SIG-M5 treated with dmso at 0.1 percent for 504 hours (cell line): ENCODE data around the gene SEC31A.
"Not testable (repeated sequence)": the region's sequence is repeated elsewhere in the genome, so short reads cannot be mapped to it uniquely, and the experiment has no call there.

Experiments used
- DNase-seq: peaks from one replicate; lab custom pipeline; 2025; ENCODE audit not compliant: unreplicated experiment; lab: John Stamatoyannopoulos, UW

Gene SEC31A

DNA sequence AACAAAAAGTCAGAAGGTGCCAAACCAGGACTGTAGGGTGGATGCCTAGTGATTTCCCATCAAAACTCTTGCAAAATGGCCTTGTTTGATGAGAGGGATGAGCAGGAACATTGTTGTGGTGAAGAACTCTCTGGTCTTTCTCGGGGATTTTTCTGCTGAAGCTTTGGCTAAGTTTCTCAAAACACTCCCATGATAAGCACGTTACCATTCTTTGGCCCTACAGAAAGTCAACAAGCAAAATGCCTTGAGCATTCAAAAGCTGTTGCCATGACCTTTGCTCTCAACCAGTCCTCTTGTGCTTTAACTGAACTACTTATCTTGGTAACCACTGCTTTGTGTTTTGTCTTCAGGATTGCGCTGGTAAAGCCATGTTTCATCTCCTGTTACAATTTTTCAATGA, 3.0 kb upstream of the SEC31A start:
- DNase-seq = no peak

DNA sequence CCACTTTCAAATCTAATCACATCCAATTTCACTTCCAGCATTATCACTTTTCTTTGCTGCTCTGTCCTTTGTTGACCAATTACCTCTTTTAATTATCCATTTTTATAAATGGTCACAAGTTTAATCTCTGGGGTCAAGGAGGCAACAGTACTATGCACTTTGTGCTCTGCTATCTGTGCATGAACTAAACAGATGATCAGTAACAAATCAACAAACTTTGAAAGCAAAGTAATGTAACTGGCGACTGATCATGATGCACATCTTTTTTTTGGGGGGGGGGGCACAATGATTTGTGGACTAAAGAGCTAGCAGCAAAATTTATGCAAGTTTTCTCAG, 1.5 kb upstream of the SEC31A start:
- DNase-seq = no peak

DNA sequence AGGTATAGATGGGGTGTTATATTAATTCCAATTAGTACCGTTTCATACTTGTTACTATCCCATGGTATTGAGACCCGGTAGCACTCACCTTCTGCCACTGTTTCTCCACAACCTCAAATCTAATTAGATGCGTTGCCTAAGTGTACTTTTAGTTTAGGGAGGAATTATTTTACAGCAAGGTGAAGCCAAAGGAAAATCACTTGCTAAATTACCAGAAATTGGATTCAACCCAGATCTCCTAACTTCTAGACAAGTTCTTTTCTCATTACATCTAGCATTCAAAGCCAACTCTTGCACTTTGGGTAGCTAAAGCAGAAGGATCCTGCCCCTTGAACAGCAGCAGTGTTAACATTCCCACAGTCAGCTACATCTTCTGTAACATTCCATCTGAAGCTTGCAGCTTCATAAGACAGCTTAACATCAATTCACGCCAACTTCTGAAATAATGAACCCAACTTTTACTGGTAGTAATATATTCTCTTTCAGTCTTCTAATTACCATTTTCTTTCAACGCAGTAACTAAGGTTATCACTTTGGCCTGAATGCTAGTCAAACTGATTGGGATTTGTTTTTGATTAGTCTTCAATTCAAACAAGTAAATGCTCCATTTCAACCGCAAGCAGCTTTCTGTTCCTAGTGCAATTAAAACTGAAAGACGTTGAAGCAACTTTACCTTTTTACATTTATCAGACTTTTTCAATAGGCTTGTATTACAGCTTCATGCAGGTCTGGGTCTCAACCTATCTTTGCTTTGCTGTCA, 934 bp upstream of the SEC31A start:
- DNase-seq = no peak

DNA sequence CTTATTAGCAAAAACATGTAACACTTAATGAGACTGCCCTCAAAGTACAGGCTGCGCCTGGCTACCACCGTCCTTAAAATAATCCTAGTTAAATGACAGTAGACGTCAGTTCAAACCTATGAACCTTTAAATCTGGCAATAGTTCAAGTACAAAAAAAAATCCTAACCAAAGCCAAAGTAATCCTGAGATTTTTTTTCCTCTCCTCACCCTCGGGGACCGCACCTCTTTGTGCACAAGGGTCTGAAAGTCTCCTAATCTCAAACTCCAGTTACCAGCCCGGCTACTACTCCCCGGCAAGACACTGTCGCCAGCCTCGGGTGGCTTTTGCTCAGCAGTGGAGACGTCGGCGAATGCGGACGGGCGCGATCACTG, 439 bp downstream of the SEC31A start:
- DNase-seq = no peak

DNA sequence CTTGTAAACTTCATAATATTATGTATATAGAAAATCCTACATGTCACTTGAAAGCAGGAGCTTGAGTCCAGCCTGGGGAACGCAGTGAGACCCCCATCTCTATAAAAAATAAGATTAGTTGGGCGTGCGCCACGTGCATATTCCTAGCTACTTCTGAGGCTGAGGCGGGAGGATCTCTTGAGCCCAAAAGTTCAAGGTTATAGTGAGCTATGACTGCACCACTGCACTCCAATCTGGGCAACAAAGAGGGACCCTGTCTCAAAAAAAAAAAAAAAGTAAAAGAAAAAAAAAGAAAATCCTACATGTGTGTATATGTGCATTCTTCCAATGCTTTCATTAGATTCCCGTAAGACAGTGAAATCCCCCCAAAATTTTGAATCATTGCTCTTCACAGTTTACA, 1.7 kb downstream of the SEC31A start:
- no peak for DNase-seq

DNA sequence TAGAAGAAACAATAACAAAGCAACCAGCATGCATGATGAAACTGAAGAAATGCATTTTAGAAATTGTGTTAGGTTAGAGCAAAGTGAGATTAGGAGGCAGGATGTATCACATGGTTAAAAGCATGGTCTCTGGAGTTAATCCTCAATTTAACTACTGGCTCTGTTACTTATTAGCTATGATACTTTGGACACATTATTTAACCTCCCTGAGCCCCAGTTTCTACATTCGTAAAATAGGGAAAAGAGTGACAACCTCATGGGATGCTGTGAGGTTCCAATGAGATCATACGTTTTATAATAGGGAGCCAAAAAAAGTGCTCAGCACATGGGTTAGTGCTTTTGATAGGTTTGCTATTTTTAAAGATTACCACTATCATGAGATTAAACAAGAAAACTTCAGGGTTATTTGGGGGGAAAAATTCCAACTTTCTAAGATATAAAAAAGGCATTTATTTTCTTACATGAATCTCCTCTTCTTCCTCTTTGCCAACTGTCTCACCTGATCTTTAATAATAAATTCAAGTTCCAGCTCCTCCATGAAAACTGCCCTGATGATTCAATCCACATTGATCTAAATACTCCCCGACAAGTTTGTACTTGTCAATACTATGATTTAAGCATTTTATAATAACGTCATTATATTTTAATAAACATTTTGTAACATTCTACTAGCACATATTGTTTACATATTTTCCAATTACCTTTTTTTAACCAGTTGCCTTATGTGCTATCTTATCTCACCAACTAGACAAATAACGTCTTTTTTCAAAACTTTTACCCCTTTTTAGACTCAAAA, 4.6 kb downstream of the SEC31A start:
- DNase-seq = no peak

DNA sequence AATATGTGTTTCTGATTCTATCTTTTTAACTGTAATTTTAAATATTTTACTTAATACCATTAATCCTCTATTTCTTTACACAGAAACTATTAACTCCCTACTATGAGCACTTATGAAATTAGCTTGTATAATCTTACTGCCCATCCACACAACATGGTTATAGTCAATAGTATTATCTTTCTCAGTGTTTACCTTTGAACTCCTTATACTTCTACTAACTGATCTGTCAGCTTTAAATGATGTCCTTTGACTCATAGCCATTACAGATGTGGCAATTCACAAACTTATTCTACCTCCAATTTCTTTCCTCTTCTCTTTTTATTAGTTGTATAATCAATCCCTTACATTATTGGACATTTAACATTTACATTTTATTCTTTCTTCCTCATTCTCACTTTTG, 5.5 kb downstream of the SEC31A start:
- no peak for DNase-seq

DNA sequence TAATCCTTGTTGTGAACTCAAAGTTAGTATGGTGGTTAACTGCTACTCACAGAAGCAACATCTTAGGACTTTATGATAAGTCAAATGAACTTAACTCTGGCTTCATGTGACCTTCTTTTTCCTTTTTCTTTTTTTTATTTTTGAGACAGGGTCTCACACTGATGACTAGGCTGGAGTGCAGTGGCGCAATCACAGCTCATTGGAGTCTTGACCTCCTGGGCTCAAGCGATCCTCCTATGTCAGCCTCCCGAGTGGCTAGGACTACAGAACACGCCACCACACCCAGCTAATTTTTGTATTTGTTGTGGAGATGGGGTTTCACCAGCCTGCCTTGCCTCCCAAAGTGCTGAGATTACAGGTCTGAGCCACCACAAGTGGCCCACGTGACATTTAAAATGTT, 22.4 kb downstream of the SEC31A start:
- no peak for DNase-seq

DNA sequence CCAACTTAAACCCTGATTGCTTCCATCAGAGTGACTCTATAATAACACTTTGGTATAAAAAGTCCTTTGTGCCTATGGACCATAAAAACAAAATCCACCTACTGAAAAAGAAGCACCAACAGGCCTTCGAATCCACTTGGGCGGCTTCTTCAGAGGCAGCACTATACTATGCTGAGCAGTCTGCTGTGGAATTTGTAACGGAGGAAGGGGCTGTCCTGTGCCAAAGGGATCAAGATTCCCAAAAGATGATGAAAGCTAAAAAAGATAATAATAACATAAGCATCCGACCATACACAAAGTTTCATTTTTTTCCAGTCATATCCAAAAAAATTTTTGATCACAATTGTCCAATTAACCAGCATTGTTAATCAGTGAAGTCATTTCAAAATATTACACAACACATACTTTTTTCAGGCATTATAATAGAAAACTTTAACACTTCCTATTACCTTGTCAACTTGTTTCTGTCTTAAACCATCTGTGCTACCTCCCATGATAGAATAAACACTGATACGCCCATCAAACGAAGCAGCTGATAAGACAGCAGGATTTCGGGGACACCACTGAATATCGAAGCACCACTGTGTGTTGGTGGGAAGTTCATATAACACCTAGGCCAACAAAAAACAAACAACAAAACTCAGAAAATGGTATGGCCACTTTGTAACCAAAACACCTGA, 24.1 kb downstream of the SEC31A start:
- no peak for DNase-seq

DNA sequence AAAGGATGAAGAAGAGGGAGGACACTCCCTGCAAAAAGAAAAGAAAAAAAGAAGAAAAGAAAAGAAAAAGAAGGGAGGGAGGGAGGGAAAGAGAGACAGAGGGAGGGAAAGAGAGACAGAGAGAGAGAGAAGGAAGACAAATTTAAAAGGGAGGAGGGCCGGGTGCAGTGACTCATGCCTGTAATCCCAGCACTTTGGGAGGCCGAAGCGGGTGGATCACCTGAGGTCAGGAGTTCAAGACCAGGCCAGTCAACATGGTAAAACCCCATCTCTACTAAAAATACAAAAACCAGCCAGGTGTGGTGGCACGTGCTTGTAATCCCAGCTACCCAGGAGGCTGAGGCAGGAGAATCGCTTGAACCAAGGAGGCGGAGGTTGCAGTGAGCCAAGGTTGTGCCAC, 24.9 kb downstream of the SEC31A start:
- DNase-seq = not testable (repeated sequence)

DNA sequence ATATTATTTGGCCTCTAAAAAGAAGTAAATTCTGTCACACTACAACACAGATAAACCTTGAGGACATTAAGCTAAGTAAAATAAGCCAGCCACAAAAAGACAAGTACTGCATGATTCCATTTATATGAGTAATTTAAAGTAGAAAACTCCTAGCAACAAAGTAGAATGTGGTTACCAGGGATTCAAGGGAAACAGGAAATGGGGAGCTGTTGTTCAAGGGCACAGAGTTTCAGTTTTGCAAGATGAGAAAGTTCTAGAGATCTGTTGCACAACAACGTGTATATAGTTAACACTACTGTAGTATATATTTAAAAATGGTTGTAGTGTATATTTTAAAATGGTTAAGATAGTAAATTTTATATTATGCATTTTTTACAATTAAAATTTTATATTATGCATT, 25.4 kb downstream of the SEC31A start:
- DNase-seq = peak; percentile 90

DNA sequence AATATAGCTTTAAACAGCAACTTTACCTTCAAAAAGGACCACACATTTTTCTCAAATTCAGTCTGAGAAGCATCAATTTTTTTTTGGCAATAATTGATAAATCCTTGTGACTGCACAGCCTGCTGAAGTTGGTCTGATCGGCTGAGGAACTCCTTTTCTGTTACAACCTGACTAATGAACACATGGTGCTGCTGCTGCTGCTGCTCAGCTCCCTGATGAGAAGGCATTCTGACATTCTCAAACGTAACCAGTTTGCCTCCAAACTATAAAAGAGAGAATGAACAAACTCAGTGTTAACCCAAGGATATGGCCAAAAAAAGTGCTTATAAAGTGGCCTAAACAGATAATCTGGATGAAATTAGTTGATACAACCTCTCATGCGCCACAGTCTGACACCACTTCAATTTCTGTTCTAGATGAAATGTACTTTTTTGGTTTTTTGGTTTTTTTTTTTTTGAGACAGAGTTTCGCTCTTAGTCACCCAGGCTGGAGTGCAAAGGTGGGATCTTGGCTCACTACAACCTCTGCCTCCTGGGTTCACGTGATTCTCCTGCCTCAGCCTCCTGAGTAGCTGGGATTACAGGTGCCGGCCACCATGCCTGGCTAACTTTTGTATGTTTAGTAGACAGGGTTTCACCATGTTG, 26.5 kb downstream of the SEC31A start:
- no peak for DNase-seq

DNA sequence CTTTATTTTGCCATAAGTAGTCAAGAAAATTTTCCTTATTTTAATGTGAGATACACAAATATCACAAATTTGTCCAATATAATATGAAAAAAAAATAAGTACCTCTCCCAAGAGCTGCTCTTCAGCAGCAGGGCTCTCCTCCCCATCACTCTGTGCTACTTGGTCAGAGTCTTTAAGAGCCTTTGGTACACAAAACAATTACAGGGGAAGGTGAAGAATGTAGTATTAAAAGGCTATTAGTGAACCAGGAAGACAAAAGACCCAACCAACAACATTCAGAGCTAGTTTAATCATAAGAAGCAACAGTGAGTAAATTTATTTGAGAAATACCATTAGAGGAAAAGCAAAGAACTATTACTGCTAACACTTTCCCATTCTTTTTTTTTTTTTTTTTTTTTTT, 29.4 kb downstream of the SEC31A start:
- DNase-seq = no peak

DNA sequence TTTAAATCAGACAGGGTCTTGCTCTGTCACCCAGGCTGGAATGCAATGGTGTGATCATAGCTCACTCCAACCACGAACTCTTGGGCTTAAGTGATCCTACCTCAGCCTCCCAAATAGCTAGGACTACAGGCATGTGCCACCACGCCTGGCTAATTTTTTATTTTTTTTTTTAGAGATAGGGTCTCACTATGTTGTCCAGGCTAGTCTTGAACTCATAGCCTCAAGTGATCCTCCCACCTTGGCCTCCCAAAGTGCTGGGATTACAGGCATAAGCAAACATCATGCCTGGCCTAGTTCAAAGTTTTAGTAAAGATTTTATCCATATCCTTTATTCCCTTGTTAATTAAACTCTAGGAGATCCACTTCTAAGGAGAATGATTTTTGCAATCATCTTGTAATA, 30.5 kb downstream of the SEC31A start:
- not testable (repeated sequence) for DNase-seq

DNA sequence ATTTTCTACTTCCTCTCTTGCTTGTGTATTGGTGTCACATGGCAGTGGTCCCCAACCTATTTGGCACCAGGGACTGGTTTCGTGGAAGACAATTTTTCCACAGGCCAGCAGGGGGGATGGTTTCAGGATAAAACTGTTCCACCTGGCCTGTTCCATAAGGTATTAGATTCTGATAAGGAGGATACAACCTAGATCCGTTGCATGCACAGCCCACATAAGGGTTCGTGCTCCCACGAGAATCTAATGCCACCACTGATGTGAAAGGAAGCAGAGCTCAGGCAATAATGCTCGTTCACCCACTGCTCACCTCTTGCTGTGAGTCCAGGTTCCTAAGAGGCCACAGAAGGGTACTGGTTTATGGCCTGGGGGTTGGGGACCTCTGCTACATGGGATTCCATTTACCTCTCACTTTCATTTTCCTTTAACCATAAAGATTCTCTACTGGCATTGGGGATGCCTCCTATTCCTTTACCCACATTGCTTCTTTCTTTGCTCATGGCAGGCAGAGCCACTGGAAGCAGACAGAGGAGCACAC, 38.1 kb downstream of the SEC31A start:
- DNase-seq = no peak

DNA sequence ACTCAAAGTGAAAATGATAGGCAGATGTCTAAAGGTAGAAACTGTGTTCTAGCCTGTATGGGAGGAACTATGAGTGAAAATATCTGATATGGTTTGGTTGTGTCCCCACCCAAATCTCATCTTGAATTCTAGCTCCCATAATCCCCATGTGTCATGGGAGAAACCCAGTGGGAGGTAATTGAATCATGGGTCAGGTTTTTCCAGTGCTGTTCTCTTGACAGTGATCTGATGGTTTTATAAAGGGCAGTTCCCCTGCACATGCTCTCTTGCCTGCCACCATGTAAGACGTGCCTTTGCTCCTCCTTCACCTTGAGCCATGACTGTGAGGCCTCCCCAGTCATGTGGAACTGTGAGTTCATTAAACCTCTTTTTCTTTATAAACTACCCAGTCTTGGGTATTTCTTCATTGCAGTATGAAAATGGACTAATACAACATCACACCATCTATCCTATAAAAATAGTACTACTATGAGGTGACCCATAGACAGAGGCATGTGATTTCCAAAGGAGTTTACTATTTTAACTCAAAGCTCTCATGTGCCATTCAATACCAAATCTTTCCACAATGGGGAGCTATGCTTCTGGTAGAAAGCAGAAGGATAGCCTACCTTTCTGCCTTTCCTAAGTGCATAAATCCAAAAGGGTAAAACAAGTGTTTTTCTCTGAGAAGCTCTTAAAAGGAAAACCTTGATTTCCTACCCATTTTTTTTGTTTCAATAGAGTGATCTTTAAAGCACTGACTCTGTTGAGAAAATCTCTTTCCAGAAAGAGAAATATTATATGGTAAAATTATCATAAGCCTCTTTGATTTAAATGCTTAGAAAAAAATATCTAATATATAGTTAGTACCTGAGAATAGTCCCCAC, 38.8 kb downstream of the SEC31A start:
- DNase-seq = peak; percentile 14

DNA sequence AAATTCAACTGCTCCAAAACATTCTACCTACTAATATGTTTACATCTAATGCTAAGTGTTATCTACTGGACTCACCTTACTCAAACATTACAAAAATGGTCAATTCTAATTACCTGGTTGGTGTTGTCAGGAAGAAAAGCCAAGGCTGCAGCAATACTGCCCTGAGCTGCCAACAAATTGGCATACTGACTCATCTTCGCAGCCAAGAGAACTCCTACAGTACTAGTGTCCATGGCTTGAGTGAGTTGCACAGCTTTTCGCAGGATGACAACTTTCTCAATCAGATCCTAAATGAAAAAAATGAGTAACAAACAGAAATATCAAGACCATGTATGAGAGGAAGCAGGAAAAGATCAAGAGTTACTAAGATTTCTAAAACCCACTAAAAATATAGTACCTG, 39.6 kb downstream of the SEC31A start:
- DNase-seq = no peak

DNA sequence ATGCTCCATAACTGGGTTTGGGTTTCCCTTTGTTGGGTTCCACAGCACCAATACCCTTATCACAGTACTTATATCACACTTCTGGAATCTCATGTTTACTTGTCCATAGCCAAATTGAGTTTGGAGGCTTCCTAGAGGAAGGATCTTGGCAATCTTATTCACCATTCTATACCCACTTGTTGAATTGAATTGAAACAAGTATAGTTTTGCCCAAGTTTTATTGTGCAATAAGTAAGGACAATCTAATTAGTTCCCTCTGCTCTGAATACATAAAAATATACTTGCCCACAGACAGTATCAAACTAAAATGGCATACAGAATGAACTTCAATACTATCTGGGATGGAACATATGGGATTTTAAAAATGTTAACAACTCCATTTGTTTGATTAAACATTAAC, 40.3 kb downstream of the SEC31A start:
- no peak for DNase-seq

DNA sequence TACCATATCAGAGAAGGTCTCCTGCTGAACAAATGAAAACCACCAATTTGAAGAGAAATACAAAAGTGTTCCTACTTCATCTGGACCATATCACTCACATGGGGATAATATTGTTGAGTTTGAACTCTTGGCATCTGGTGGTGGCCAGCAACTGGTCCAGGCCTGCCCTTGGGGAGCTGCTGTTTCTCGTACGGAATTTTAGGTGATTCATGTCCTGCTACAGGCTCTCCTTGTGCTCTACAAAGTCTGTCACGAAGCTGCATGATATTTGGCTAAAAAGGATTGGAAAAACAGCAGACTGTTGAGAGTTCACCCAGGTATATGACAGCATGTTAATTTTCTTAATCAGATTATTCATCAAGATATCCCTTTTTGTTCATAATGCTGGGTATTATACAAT, 42.2 kb downstream of the SEC31A start:
- DNase-seq = no peak

DNA sequence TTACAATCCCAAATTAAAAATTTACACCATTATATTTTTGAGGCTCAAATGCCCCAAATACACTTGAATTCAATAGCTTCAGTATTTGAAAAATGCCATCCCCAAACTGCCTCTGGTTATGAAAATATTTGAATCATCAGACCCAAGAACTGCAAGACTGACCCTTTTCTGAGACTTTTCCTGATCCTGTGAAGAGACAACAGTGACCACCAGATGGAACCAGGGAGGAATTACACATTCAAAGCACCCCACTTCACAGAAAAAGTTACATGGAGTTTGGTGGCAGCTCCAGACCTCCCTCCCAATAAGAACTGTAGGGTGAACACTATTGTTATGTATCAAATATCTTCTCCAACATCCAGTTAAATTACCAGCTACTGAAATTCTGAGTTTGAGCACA, 48.4 kb downstream of the SEC31A start:
- peak; percentile 5 for DNase-seq

DNA sequence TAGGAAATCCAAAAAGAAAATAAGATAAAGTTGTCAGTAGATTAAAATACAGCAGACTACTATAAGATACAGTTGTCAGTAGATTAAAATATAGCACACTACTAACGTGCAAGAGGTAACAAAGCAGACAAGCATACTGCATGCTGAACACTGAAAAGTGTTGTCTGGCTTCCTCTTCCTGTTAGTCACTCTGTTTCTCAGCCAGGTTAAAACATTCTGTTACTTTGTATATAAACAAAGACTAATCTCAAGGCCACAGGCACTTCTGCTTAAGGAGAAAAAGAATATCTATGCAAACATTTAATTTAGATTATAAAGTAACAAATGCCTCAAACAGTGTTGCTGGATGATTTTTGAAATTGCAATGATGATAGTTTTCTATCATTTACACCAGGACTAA, 51.3 kb downstream of the SEC31A start:
- DNase-seq = no peak
